GM12891 (cell line): ENCODE data around the gene SLC29A1.

Source experiments
- PAX5 ChIP-seq: IDR thresholded peaks from 2 replicates; pipeline ENCODE4 v1.6.1; 2011; ENCODE audit warnings: low read length, moderate library complexity, mild to moderate bottlenecking; ENCODE audit not compliant: insufficient read depth, severe bottlenecking
- POLR2A ChIP-seq: IDR thresholded peaks from 2 replicates; pipeline ENCODE4 v1.6.1; 2011; ENCODE audit warnings: low read depth, low read length, control low read depth
- POLR2AphosphoS5 ChIP-seq: IDR thresholded peaks from 2 replicates; pipeline ENCODE4 v1.6.1; 2011; ENCODE audit warnings: low read depth, low read length, control low read depth
- POU2F2 ChIP-seq: IDR thresholded peaks from 2 replicates; pipeline ENCODE4 v1.6.1; 2011; ENCODE audit warnings: low read depth, mild to moderate bottlenecking, control low read depth, low read length, moderate library complexity
- SPI1 ChIP-seq: IDR thresholded peaks from 2 replicates; pipeline ENCODE4 v1.6.1; 2011; ENCODE audit warnings: low read depth, low read length, control low read depth
- TAF1 ChIP-seq: IDR thresholded peaks from 2 replicates; pipeline ENCODE4 v1.6.1; 2011; ENCODE audit warnings: low read depth, low read length, control low read depth

- TF ChIP-seq POLR2AphosphoS5: no peak
- no peak for TF ChIP-seq POLR2A
- no peak for TF ChIP-seq TAF1
- no peak for TF ChIP-seq PAX5
- TF ChIP-seq SPI1: no peak
- no peak for TF ChIP-seq POU2F2
Measured at GRCh38 chr6:44278315-44278714, 54.9 kb downstream of the SLC29A1 start.
